GM21717 (cell line): ENCODE results near the gene ZFP36L2.

ENCODE experiments used
- ATAC-seq: cut with Tn5 transposase; IDR thresholded peaks from one replicate; pipeline ENCODE4 v1.9.1; 2021; ENCODE audit warnings: mild to moderate bottlenecking, moderate library complexity; ENCODE audit not compliant: unreplicated experiment

Gene ZFP36L2

GRCh38 chr2:43248621-43249020 is 22.2 kb upstream of the ZFP36L2 start:
- no peak for ATAC-seq

- ATAC-seq = no peak
These were observed 20.2 kb upstream of the ZFP36L2 start for GRCh38 chr2:43246641-43247040.

GRCh38 chr2:43241558-43241957 is 15.2 kb upstream of the ZFP36L2 start:
- no peak for ATAC-seq

- ATAC-seq = no peak
These were observed 14.4 kb upstream of the ZFP36L2 start for GRCh38 chr2:43240766-43241150.

GRCh38 chr2:43239981-43240765 is 13.8 kb upstream of the ZFP36L2 start:
- ATAC-seq = peak; percentile 47

- no peak for ATAC-seq
These were observed 12.4 kb upstream of the ZFP36L2 start for GRCh38 chr2:43238813-43239212.

- no peak for ATAC-seq
These were observed 11.8 kb upstream of the ZFP36L2 start for GRCh38 chr2:43238176-43238575.

- ATAC-seq = no peak
These were observed 7.1 kb upstream of the ZFP36L2 start for GRCh38 chr2:43233218-43234212.

- no peak for ATAC-seq
These were observed 4.8 kb upstream of the ZFP36L2 start for GRCh38 chr2:43230951-43231827.

- no peak for ATAC-seq
These were observed 4.0 kb upstream of the ZFP36L2 start for GRCh38 chr2:43230351-43230885.

- no peak for ATAC-seq
These were observed 2.6 kb upstream of the ZFP36L2 start for GRCh38 chr2:43228756-43229659.

- ATAC-seq = no peak
These were observed 1.9 kb upstream of the ZFP36L2 start for GRCh38 chr2:43228321-43228751.

GRCh38 chr2:43227830-43228281 is 1.4 kb upstream of the ZFP36L2 start:
- no peak for ATAC-seq

GRCh38 chr2:43226955-43227829 is 786 bp upstream of the ZFP36L2 start:
- ATAC-seq = no peak

GRCh38 chr2:43225788-43226557 is 433 bp downstream of the ZFP36L2 start:
- peak; percentile 19 for ATAC-seq

- ATAC-seq = no peak
These were observed 1.2 kb downstream of the ZFP36L2 start for GRCh38 chr2:43225093-43225787.

GRCh38 chr2:43224571-43225092 is 1.8 kb downstream of the ZFP36L2 start:
- ATAC-seq = no peak
